ENCODE measurements around the gene ARHGEF19. TPM values are rescaled to one million over a fixed set of nuclear protein-coding genes. Genes with fewer than 3 reads are reported as not detected.
A peak's percentile ranks its signal among the peaks of the same experiment; 100 is the strongest.

Gene ARHGEF19
- total RNA-seq, 1 donor from 2014 or later = 5.7 TPM

- Histone ChIP-seq H3K9me3 (ENCODE audit: insufficient read depth, low read depth, low read length) (no peaks in the 10 kb centered on the region), H3K27me3 (ENCODE audit: insufficient read depth, low read length) (no peaks in the 10 kb centered on the region), H3K4me1 (ENCODE audit: insufficient read depth, low read length) (peaks cover 71% of the 10 kb centered on the region), H4K20me1 (ENCODE audit: insufficient read depth, low read length) (peaks cover 68% of the 10 kb centered on the region), H3K27ac (ENCODE audit: low read depth, low read length) (peak overlapping the region; percentile 63), H3K36me3 (ENCODE audit: insufficient read depth, low read length) (peaks cover 36% of the 10 kb centered on the region), H2AFZ (ENCODE audit: low read depth, low read length) (no peak overlapping the region), H3K4me3 (ENCODE audit: insufficient read depth, low read depth, low read length) (peak overlapping the region; percentile 35), H3K4me2 (ENCODE audit: low read length) (peak overlapping the region; percentile 99), H3K9ac (ENCODE audit: low read length) (peak overlapping the region; percentile 88), H3K79me2 (ENCODE audit: insufficient read depth, low read length) (peaks cover 90% of the 10 kb centered on the region)
- Mint-ChIP-seq H3K27ac (ENCODE audit: unreplicated experiment) (peak overlapping the region; percentile 97), H3K9me3 (ENCODE audit: unreplicated experiment) (no peaks in the 10 kb centered on the region), H3K4me3 (ENCODE audit: unreplicated experiment) (peak overlapping the region; percentile 75), H3K4me1 (ENCODE audit: low read depth, unreplicated experiment) (peaks cover 47% of the 10 kb centered on the region), H3K36me3 (ENCODE audit: low read depth, unreplicated experiment) (peaks cover 18% of the 10 kb centered on the region), H3K27me3 (ENCODE audit: low read depth, unreplicated experiment) (no peaks in the 10 kb centered on the region)
- no peak for TF ChIP-seq EZH2 (IDR thresholded peaks at IDR 0.05; ENCODE audit: insufficient read depth, low read length)
- FAIRE-seq (no peak), DNase-seq (ENCODE audit: low read depth) (no peak)
These were observed 61.1 kb downstream of the ARHGEF19 start for GRCh38 chr1:16151196-16151994.

GRCh38 chr1:16150508-16150907, 61.9 kb downstream of the ARHGEF19 start:
- peaks cover 86% of the 10 kb centered on the region for H3K79me2 ChIP-seq (ENCODE audit: insufficient read depth, low read length)
- Mint-ChIP-seq H3K9me3 (ENCODE audit: unreplicated experiment) (no peaks in the 10 kb centered on the region), H3K4me1 (ENCODE audit: low read depth, unreplicated experiment) (peaks cover 55% of the 10 kb centered on the region), H3K27ac (ENCODE audit: unreplicated experiment) (peak overlapping the region; percentile 75), H3K27me3 (ENCODE audit: low read depth, unreplicated experiment) (no peaks in the 10 kb centered on the region), H3K4me3 (ENCODE audit: unreplicated experiment) (peak overlapping the region; percentile 62), H3K36me3 (ENCODE audit: low read depth, unreplicated experiment) (peaks cover 18% of the 10 kb centered on the region)
- no peak overlapping the region for H2AFZ ChIP-seq (ENCODE audit: low read depth, low read length)
- no peak overlapping the region for H3K4me3 ChIP-seq (ENCODE audit: insufficient read depth, low read depth, low read length)
- H4K20me1 ChIP-seq (ENCODE audit: insufficient read depth, low read length) = peaks cover 68% of the 10 kb centered on the region
- peak overlapping the region; percentile 88 for H3K9ac ChIP-seq (ENCODE audit: low read length)
- H3K27me3 ChIP-seq (ENCODE audit: insufficient read depth, low read length) = no peaks in the 10 kb centered on the region
- no peak for TF ChIP-seq CTCF (IDR thresholded peaks at IDR 0.05; ENCODE audit: insufficient read depth, low read depth, low read length)
- TF ChIP-seq EZH2 (IDR thresholded peaks at IDR 0.05; ENCODE audit: insufficient read depth, low read length) = no peak
- no peaks in the 10 kb centered on the region for H3K9me3 ChIP-seq (ENCODE audit: insufficient read depth, low read depth, low read length)
- FAIRE-seq (no peak), DNase-seq (ENCODE audit: low read depth) (no peak)
- H3K4me1 ChIP-seq (ENCODE audit: insufficient read depth, low read length) = peaks cover 75% of the 10 kb centered on the region
- H3K36me3 ChIP-seq (ENCODE audit: insufficient read depth, low read length) = peaks cover 36% of the 10 kb centered on the region
- H3K4me2 ChIP-seq (ENCODE audit: low read length) = peak overlapping the region; percentile 99
- peak overlapping the region; percentile 63 for H3K27ac ChIP-seq (ENCODE audit: low read depth, low read length)

- H3K4me1 Mint-ChIP-seq (ENCODE audit: low read depth, unreplicated experiment) = peaks cover 56% of the 10 kb centered on the region
- Histone ChIP-seq H2AFZ (ENCODE audit: low read depth, low read length) (no peak overlapping the region), H3K4me3 (ENCODE audit: insufficient read depth, low read depth, low read length) (no peak overlapping the region), H4K20me1 (ENCODE audit: insufficient read depth, low read length) (peaks cover 63% of the 10 kb centered on the region), H3K27me3 (ENCODE audit: insufficient read depth, low read length) (no peaks in the 10 kb centered on the region), H3K9me3 (ENCODE audit: insufficient read depth, low read depth, low read length) (no peaks in the 10 kb centered on the region), H3K9ac (ENCODE audit: low read length) (peak overlapping the region; percentile 88), H3K4me1 (ENCODE audit: insufficient read depth, low read length) (peaks cover 81% of the 10 kb centered on the region), H3K27ac (ENCODE audit: low read depth, low read length) (peak overlapping the region; percentile 23), H3K36me3 (ENCODE audit: insufficient read depth, low read length) (peaks cover 36% of the 10 kb centered on the region), H3K79me2 (ENCODE audit: insufficient read depth, low read length) (peaks cover 86% of the 10 kb centered on the region), H3K4me2 (ENCODE audit: low read length) (peak overlapping the region; percentile 99)
- peaks cover 18% of the 10 kb centered on the region for H3K36me3 Mint-ChIP-seq (ENCODE audit: low read depth, unreplicated experiment)
- H3K4me3 Mint-ChIP-seq (ENCODE audit: unreplicated experiment) = peak overlapping the region; percentile 73
- peak overlapping the region; percentile 26 for H3K27ac Mint-ChIP-seq (ENCODE audit: unreplicated experiment)
- DNase-seq (ENCODE audit: low read depth) (no peak), FAIRE-seq (no peak)
- no peaks in the 10 kb centered on the region for H3K27me3 Mint-ChIP-seq (ENCODE audit: low read depth, unreplicated experiment)
- no peak for TF ChIP-seq CTCF (IDR thresholded peaks at IDR 0.05; ENCODE audit: insufficient read depth, low read depth, low read length)
- TF ChIP-seq EZH2 (IDR thresholded peaks at IDR 0.05; ENCODE audit: insufficient read depth, low read length) = no peak
- no peaks in the 10 kb centered on the region for H3K9me3 Mint-ChIP-seq (ENCODE audit: unreplicated experiment)
These were observed 62.6 kb downstream of the ARHGEF19 start for GRCh38 chr1:16149702-16150488.
